Kidney capillary endothelial cell (primary cell): ENCODE measurements around the gene RPL3.
"Not testable (repeated sequence)": the region's sequence is repeated elsewhere in the genome, so short reads cannot be mapped to it uniquely, and the experiment has no call there.

ENCODE experiments used
- DNase-seq: peaks from one replicate; pipeline ENCODE4 v3.0.0-alpha.2; 2018; ENCODE audit warnings: low spot score

Gene RPL3

DNA sequence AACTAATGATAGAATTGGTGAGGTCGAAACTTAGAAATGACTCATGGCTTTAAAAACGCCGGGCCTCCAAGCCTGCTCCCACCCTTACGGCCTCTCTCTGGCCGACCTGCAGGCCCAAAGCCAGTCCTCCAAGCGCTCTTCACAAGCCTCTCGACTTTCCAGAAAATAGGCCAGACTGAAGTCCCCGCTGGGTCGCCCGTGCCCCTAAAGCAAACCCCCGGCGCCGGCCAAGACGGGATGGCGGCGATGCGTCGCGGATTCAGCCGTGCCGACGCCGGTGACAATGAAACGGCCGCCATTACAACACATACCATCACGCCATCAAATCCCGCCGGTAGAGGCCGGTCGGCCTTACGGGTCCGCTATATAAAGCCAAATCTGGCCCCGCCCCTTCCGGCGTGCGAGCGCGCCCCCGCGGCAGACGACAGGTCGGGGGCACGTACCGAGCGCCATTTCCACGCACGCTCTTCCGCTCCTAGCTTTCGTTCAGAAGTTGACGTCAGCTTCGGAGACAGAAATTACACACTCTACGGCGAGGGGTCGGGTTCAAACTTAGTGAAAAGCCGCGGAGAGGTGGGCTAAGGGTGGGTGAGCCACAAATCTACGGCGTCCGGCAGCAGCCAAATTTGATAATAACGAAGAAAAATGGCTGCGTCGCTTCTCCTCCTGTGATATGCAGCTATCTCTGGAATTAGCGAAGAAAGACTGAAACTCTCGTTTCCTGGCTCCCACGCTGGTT is at the start of gene RPL3:
Gene RPL3, minus strand, starts transcription at position 340 of the 739 bp plus-strand sequence. Its CDS starts 26 bp downstream, at position 314.
- peak; percentile 97 for DNase-seq

DNA sequence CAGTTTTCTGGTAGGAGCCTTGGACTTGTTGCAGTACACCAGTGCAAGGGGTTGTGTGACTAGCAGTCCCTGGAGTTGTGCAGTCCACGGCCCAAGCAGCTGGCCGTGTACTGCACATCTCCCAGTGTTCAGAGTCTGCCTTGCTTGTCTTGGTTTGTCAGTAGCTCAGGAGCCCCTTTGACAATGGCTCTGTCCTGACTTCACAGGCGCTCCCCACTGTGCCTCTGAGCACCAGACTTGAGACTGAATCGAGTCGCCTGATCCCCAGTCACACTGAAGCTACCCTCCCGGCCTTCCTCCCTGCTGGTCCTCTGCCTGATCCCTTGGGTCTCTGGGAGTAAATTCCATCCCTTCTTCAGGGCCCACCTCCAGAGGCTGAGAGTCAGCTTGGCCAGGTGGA is 49.8 kb upstream of the RPL3 start:
- no peak for DNase-seq

DNA sequence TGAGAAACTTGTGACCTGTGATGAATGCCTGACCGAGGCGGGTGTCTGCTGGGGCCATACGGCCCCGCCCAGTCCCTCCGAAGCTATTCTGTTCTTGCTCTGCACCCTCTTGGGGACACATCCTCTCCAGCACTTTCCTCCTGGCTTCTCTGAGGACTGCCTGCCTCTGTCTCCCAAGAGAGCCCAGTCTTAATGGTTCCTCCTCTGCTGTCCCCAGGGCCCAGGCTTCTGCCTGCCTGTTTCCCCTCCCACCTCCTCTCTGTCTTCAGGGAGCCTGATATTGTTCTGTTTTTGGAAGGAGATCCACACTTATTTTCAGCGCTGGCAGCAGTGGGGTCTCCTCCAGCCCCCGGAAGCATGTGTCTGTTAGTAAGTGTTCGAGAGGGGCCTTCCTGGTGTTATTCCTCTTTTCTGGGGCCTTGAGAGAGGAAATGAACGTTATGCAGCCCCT is 49.1 kb upstream of the RPL3 start:
- DNase-seq: no peak

DNA sequence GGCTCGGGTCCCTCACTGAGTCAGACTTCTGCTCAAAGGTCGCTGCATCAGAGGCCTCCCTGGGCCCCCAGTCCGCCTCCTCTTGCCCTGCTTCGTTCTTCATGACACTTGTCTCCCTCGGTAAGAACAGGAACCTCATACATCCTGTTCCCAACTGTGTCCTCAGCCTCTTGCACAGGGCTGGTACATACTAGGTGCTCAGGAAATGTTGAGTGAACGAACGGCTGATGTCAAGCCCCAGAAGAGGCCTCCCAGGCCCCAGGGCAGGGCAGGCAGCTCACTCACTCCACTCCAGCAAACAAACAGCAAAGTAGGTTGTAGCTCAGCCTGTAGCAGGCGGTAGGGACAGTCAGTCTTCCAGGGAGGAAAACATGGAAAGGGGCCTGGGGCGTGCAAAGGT is 47.6 kb upstream of the RPL3 start:
- no peak for DNase-seq

DNA sequence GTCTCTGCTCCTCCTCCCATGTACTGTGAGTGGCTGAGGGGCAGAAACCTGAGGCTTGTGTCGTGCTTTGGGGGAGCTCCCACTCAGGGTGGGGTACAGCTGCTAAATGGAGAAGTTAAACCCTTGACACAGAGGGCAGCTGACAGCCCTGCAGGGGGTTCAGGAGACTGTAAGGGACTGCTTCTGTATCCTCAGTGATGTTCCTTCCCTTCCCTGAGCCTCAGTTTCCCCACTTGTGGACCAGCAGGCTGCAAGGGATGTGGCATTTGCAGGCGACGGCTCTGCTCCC is 46.0 kb upstream of the RPL3 start:
- no peak for DNase-seq

DNA sequence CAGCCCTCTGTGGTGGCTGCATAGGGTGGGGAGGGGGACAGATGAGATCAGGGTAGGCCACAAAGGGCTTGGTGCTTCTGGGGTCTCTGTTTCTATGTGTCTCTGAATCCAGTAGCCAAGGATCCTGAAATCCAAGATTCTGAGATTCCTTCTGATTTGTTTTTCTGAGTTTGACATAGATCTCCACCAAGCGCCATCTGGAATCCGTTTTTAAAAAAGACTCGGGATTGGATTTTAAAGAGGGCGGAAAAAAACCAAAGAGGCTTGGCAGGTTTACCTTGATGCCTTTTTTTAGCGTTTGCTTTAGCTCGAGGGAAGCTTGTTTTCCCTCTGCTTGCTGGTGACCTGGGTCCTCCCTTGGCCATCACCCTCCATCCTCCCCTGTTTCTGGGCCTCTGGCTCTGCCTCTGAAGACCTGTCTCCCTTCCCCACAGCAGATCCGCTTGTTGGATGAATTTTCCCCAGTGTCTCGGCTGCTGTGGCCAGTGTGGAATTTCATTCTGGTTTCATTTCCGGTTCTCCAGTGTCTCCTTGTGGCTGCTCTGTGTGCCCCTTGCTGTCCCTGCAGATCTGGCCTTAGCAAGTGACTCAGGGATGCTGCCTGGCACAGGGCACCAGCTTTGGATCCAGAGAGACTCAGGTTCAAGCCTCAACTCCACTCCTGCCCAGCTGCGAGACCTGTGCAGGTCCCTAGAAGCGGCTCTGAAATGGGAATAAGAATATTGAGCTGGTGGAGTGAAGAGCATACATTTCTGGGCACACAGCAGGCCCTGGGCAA is 45.5 kb upstream of the RPL3 start:
- no peak for DNase-seq

DNA sequence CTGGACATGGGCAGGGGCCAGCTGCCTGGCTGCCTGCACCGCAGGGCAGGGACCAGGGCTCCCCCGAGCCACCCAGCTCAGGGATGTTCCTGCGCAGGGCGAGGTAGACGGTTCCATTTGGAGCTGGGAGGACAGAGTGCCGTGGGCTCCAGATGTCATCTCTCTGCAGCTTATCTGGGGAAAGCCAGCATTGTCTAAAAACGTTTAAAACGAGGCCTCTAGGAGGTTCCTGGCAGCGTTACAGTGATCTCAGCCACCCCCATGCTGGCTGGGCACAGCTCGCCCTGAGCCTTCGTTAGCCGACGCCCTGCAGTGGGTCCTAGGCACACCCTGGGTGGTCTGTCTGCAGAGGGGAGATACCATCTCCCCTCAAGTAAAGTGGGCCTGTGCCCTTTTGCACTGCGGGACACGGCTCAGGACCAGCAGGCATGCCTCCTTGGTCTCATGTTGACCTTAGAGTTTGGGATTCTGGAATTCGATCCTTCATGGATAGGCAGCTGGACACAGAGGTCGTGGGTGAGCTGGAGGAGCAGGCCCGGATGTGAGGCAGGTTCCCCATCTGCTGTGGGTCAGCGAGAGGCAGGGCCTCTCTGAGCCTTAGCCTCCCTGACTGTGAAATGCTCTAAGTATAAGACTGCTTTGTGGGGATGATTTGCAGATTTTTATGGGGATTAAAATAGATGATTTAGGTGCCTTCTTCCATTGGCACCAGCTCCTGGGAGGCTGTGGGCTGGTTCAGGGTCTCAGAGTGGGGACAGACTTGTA is 44.5 kb upstream of the RPL3 start:
- DNase-seq: no peak

DNA sequence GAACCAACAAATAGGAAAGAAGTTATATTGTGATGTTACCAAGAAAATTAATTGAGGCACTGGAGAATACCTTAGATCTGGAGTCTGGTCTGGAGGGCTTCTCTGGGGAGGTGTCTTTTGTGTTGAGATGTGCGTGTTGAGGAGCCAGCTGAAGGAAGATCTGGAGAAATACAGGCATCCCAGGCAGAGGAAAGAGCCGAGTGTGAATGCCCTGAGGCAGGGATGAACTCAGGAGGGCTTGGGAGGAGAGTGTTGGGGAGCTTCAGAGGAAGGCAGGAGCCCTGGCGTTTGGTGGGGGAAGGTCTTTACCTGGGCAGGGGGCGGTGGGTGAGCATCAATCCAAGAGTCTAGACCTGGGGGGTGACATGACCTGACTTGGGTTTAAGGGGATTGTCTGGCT is 43.5 kb upstream of the RPL3 start:
- no peak for DNase-seq

DNA sequence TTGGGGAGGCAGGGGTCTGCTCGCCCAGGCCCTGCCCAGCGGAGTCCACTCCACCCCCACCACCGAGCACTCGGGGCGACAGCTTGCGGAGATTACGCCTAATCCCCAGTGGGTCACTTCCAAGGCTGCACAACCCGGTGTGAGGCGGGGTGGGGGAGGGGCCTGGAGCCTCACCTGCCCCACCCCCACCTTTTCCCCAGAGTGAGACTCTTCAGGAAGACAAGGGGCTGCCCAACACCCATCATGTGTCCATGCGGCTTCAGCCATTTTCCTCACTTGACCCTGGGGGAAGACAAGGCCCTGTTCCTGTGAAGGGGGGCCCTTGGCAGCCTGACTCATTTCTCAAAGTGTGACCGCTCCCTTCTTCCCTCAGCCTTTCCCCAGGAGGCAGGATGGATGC is 42.8 kb upstream of the RPL3 start:
- DNase-seq: no peak

DNA sequence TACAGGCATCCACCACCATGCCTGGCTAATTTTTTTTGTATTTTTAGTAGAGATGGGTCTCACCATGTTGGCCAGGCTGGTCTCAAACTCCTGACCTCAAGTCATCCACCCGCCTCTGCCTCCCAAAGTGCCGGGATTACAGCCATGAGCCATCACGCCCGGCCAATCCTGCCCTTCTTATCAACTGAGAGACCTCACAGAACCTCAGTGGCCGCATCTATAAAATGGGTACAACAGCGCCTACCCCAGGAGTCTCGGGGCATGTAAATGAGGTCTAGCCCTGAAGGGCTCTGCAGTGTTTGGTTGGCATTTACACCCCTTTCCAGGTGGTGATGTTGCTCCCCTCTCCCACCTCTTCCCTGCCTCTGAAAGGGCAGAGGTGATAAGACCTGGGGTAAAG is 42.1 kb upstream of the RPL3 start:
- no peak for DNase-seq

DNA sequence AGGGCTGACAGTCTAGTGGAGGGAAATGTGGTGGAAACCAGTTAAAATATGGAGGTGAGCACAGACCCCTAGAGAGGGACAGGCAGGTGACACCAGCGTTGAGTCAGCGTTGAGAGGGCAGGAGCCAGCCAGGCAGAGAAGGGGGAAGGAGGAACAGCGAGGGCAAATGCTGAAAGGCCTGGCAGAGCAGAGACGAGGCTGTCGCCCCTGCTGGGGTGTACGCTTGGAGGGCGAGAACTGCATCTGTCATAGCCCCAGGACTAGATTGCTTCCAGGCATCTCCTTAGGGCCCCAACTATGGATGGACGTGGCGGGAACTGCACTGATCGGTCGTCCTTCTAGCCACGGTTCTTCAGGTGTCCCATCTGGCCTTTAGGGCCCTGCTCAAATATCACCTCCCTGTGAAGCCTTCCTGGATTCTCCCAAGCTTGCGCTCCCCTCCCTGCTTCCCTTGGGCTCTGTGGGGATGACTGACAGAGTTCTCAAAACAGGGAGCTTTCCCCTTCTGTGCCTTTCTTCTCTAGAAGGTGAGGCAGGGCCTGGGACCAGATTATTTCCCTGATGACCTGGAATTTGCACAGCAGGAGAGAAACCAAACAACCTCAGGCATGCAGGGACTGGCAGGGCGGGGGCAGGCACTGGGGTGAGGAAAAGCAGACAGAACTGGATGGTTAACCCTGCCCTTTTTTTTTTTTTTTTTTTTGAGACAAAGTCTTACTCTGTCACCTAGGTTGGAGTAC is 41.4 kb upstream of the RPL3 start:
- no peak for DNase-seq

DNA sequence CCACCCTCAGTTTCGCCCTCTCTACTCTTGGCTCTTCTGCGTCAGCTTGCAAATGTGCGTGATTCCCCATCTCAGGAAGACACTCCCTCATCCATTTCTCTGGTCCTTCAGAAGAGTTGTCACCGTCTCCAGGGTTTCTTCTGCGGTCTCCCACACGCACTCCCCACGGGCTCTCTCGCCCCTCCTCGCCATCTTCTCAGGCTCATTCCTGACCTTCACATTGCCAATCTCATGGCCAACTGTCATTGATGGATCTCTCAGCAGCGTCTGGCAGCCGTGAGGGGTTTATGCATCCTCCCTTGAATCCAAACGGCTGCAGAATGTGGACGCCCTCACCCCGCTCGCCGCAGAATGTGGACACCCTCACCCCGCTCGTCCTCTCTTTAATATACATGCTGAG is 40.8 kb upstream of the RPL3 start:
- no peak for DNase-seq

DNA sequence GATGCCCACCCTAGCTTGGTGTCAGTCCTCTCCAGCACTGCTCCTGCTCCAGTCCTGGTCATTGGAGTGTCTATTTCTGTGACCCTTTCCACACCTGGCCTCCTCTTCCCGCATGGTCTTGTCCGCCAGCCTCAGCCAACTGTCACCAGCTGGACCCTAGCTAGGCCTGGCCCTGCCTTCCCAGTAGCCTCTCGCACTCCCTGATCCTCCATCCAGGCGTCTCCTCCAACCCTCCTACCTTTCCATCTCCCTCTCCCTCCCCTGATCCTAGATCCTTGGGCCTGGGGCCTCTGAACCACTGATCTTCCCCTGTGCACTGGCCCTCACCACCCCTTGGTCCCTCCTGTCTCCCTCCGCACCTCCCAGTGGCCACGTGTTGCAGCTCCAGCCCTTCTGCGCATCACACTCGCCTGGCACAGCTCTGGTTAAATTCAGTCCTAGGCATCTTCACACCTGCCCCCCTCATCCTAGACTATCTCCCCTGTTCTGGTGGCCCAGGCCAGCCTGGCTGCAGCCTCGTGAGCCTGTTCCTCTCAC is 40.3 kb upstream of the RPL3 start:
- DNase-seq: no peak

DNA sequence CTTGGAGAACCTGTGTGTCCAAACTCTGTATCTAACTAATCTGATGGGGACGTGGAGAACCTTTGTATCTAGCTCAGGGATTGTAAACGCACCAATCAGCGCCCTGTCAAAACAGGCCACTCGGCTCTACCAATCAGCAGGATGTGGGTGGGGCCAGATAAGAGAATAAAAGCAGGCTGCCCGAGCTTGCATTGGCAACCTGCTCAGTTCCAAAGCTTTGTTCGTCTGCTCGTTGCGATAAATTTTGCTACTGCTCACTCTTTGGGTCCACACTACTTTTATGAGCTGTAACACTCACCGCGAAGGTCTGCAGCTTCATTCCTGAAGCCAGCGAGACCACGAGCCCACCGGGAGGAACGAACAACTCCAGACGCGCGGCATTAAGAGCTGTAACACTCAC is 38.8 kb upstream of the RPL3 start:
- DNase-seq: not testable (repeated sequence)

DNA sequence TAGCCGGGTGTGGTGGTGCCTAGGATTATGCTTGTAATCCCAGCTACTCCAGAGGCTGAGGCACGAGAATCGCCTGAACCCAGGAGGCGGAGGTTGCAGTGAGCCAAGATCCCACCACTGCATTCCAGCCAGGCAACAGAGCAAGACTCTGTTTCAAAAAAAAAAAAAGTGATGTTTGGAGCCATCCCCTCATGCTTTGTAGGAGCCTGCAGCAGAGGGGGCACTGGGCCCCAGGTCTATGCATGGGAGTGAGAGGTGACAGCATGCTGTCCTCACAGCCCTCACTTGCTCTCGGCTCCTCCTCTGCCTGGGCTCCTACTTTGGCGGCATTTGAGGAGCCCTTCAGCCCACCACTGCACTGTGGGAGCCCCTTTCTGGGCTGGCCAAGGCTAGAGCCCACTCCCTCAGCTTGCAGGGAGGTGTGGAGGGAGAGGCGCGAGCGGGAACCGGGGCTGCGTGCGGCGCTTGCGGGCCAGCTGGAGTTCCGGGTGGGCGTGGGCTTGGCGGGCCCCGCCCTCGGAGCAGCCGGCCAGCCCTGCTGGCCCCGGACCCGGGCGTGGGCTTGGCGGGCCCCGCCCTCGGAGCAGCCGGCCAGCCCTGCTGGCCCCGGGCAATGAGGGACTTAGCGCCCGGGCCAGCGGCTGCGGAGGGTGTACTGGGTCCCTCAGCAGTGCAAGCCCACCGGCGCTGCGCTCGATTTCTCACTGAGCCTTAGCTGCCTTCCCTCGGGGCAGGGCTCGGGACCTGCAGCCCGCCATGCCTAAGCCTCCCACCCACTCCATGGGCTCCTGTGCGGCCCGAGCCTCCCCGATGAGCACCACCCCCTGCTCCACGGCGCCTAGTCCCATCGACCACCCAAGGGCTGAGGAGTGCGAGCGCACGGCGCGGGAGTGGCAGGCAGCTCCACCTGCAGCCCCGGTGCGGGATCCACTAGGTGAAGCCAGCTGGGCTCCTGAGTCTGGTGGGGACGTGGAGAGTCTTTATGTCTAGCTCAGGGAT is 38.0 kb upstream of the RPL3 start:
- DNase-seq: not testable (repeated sequence)

DNA sequence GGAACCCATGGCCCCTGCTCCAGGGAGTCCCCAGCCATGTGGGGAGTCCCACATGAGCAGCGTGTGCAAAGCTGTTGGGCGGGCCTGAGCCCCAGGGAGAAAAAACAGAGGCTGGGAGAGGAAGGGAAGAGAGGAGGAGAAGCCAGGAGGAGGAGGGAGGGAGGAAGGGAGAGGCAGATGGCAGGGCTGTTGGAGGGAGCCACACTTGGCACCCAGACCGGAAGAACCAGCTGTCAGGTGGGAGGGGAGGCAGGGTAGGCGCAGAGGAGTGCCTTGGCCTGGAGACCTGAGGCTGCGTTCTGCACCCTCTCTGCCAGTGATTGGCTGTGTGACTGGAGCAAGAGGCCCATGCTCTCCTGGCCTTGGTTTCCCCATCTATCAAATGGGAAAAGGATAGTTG is 37.0 kb upstream of the RPL3 start:
- no peak for DNase-seq

DNA sequence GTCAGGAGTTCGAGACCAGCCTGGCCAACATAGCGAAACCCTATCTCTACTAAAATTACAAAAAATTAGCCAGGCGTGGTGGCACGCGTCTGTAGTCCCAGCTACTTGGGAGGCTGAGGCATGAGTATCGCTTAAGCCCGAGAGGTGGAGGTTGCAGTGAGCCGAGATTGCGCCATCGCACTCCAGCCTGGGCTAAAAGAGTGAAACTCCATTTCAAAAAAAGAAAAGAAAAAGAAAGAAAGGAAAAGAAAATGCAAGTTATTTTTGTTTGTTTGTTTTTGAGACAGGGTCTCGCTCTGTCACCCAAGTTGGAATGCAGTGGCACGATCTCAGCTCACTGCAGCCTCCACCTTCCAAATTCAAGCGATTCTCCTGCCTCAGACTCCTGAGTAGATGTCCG is 36.4 kb upstream of the RPL3 start:
- DNase-seq: not testable (repeated sequence)

DNA sequence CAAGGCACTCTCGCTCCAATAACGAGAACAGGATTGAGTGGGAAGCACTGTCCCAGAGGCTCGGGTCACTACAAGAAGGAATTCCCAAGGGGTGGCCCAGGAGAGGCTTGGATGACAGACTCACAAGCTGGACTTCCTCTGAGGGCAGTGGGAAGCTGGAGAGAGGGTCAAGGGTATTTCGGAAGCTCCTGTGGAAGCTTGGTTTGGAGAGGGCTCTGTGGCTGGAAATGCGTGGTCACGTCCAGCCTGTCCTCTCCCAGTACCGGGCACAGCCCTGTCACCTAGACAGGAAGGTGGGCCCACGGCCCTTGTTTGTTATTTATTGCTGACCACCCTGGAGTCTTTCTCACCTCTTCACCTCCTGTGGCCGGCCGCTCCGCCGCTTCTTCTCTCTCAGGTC is 35.7 kb upstream of the RPL3 start:
- no peak for DNase-seq

DNA sequence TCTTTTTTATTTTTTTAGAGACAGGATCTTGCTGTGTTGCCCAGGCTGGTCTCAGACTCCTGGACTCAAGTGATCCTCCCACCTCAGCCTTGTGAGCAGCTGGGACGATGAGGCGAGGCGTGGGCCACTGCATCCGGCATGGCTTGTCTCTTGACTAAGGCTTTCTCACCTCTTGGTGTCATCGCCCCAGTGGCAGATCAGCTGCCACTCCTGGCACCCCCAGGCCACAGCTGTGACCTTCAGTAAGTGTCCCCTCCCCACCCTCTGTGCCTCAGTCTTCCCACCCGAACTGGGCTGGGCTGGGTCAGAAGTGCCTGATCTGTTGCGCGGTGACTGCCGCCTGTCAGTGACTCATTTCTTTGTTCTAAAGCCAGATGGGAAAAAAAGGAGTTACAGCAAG is 33.9 kb upstream of the RPL3 start:
- no peak for DNase-seq

DNA sequence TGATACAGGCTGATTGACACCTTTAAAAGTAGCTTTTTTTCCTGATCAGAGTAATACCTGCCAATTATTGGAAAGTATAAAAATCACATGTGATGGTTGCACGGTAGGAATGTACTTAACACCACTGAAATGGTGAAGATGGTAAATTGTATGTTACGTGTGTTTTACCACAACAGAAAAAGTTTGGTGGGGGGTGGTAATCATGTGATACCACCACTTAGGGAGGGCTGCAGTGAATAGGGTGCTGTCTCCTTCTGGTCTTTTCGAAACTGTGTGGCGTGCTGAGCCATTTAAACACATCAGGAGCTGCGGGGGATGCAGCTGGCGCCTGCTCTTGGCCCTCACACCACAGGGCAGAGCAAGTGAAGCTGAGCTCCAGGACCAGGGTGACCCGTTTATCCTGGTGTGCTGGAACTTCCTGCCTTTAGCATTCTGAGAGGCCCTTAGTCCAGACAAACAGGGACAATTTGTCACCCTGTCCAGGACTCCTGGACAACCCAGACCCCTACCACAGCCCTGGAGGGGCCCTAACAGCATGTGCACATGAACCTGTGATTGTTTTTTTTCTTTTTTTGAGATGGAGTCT is 33.0 kb upstream of the RPL3 start:
- no peak for DNase-seq
